ENCODE measurements around the gene PCDHGB1.

PCDHGB1 gene

GRCh38 chr5:141399555-141400258, 49.8 kb downstream of the PCDHGB1 start:
- no peak overlapping the region for H3K4me3 ChIP-seq (ENCODE audit: low read depth, low read length)
- no peak for TF ChIP-seq CTCF (IDR thresholded peaks at IDR 0.05; ENCODE audit: low read depth, low read length)

All from WI38 (cell line).